GM21447 (cell line): ENCODE results near the gene SLCO1A2.

Experiments used
- ATAC-seq: cut with Tn5 transposase; IDR thresholded peaks from one replicate; pipeline ENCODE4 v1.9.1; 2021; ENCODE audit not compliant: unreplicated experiment

SLCO1A2 gene

DNA sequence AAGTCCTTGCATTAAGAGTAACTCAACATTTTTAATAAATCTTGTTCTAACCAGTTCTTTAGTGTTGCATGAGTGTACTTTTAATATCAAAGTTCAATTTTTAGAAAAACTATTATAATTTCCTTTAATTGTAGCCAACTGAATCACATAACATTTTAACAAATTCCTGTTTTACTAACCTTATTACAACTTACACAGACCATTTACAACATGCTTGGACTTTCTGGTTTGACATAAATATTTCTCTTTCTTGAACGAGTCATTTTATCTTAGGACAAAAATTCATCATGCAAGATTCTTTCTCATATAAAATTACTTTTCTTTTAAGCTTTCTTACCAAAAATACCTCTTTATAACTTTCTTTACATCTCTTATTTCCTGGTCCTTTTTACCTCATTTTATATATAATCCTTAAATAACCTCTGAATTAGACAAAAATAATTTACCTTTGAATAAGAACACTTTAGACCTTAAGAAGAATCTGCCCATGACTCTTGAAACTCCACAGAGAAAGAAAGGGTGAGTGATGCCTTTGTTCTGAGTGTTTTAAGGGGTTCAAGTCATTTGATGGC, 3.9 kb downstream of the SLCO1A2 start:
- no peak for ATAC-seq

DNA sequence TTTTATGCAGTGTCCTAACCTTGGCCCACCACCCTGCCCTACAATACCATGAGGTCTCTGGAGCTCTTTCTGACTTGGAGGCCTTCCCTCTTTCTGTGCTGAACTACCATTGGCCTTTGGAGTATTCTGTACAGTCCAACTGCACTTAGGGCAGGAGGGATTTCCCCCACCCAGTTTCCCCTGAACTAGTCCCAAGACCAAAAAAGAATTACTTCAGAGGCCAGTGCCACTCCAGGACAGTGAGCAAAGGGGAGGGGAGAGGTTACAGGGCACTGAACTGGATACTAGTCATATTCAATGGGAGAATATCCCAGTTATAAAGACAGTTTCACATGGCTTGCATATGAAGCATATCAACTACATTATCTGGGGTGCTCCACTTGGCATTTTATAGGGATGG, 6.1 kb downstream of the SLCO1A2 start:
- ATAC-seq: no peak

DNA sequence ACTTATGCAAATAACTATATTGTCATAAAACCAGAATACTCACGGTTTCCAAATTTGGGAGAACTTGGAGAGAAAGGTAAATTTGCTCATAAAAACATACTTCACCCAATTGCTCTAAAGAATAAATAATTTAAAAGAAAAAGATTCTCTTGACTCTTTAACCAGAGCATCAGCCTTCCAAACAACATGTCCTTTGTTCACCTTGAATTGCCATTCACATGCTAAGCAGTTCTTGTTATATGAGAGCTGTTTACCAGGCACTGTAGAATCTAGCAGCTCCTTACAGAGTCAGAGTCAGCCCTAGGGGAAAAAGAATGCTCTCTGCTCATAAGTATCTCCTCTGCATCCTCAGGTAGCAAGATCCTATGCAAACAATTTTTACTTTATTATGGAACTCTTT, 10.2 kb downstream of the SLCO1A2 start:
- ATAC-seq: no peak

DNA sequence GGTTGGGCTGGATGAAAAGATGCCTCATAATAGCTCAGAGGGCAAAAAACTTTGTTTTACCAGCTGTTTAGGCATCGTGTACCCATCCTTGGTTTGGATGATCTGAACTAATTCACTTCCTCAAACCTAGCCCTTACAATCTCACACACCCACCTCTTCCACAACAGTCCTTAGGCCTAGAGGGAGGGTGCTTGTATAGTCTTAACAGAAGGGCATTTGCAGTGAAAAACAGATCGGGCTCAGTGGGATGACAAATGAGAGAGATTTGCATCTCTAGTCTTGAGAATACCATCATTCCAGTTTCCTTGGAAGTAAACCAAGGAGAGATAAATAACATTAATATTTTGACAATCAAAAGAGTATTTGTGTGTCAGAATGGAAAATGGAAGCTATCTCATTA, 11.0 kb downstream of the SLCO1A2 start:
- no peak for ATAC-seq

- no peak for ATAC-seq
Observed at GRCh38 chr12:21308785-21309184, 25.9 kb downstream of the SLCO1A2 start.

DNA sequence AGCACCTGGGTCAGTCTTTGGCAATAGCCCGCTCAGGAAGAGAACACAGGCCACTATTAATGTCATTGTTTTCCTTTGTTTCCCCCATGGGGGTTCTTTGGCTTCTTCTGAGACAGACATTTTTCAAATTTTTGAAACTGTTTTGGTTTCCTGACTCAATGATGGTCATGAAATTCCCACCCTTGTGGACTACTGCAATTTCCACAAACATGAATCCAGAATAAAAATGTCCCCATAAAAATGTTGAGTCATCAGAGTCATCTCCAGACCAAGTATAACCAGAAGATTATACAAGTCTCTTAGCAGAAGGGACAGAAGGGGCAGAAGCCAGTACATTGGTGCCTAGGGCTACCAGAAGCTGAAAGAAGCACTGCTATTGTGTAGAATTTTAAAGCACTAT, 29.1 kb downstream of the SLCO1A2 start:
- no peak for ATAC-seq

- ATAC-seq: no peak
Observed at GRCh38 chr12:21300632-21301031, 34.1 kb downstream of the SLCO1A2 start.

- ATAC-seq: peak; percentile 76
Observed at GRCh38 chr12:21296751-21297406, 37.8 kb downstream of the SLCO1A2 start.

DNA sequence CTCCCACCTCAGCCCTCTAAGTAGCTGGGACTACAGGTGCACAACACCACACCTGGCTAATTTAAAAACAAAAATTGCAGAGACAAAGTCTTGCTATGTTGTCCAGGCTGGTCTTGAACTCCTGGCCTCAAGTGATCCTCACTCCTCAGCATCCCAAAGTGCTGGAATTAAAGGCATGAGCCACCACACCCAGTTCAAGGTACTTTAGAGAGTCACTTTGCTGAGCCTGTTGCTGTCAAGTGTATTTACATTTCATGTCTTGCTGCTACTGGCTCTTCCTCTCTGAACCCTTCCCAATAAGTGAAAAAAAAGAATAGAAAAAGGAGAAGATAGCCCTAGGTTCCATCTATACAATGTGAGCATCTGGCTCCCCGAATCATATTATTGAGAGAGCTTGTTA, 38.4 kb downstream of the SLCO1A2 start:
- no peak for ATAC-seq

GRCh38 chr12:21294176-21294575, 40.5 kb downstream of the SLCO1A2 start:
- ATAC-seq: no peak

GRCh38 chr12:21292111-21292510, 42.6 kb downstream of the SLCO1A2 start:
- ATAC-seq: no peak

- ATAC-seq: no peak
Observed at GRCh38 chr12:21289698-21290097, 45.0 kb downstream of the SLCO1A2 start.

DNA sequence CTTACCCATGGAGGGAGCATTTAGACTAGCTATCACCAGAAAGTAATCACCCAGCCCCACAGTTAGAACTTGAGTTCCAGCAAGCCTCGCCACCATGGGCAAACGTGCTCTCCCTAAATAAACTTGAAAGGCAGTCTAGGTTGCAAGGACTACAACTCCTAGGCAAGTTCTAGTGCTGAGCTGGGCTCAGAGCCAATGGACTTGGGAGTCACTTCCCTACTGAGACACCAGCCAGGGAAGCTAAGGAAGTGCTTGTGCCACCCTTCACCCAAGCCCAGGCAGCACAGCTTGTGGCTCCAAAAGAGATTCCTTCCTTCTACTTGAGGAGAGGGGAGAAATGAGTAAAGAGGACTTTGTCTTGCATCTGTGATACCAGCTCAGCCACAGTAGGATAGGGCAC, 57.9 kb downstream of the SLCO1A2 start:
- no peak for ATAC-seq

GRCh38 chr12:21265932-21266331, 68.8 kb downstream of the SLCO1A2 start:
- no peak for ATAC-seq

GRCh38 chr12:21264232-21264631, 70.5 kb downstream of the SLCO1A2 start:
- ATAC-seq: no peak

- ATAC-seq: no peak
Observed at GRCh38 chr12:21257172-21257571, 77.5 kb downstream of the SLCO1A2 start.

GRCh38 chr12:21252070-21252469, 82.6 kb downstream of the SLCO1A2 start:
- ATAC-seq: no peak

DNA sequence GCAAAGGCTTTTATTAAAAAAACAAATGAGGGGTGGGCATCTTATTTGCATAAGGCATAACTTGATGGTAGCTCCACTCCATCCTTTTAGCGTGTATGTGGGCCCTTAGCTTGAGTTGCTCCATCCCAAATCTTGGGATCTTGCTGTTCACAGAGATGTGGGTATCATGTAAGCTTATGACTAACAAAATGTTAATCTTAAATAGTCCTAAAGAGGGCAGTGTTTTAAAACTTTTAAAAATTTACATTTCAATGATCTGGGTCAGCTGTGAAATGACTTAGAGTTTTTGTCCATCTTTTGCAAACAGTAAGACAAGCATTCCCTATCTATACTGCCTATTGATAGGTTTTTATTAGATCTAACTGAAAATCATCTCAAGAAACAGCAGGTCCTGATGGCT, 86.0 kb downstream of the SLCO1A2 start:
- no peak for ATAC-seq

- ATAC-seq: no peak
Observed at GRCh38 chr12:21239866-21240265, 94.9 kb downstream of the SLCO1A2 start.

GRCh38 chr12:21234395-21234794, 100.3 kb downstream of the SLCO1A2 start:
- ATAC-seq: no peak

DNA sequence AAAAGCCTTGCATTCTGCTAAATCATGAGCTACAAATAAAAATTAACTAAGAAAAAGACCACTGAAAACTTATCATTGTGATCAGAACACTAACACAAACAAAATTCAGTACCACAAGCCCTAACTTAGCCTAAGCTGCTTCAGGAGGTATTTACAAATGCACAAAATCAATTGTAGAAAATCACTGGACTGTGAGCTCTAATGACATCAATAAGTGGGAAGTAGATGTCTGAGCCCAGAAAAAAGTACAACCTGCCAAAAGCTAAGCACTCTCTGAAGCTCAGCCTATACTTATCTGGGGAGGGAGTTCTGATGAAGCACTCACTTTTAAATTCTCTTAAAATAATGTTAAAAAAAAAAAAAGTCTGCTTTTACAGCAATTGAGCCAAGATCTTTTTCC, 110.8 kb downstream of the SLCO1A2 start:
- ATAC-seq: no peak

GRCh38 chr12:21221778-21222177, 112.9 kb downstream of the SLCO1A2 start:
- no peak for ATAC-seq

DNA sequence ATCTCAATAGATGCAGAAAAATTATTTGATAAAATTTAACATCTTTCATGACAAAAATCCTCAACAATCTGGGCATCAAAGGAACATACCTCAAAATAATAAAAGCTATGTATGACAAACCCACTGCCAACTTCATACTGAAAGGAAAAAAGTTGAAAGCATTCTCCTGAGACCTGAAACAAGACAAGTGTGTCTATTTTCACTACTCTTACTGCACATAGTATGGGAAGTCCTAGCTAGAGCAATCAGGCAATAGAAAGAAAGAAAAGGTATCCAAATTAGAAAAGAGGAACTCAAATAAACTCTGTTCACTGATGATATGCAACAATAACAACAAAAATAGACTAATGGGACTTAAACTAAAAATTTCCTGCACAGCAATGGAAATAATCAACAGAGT, 113.6 kb downstream of the SLCO1A2 start:
- no peak for ATAC-seq
